IMR-90 (cell line): ENCODE results near the gene PHLDA2. TPM values are rescaled to one million over a fixed set of nuclear protein-coding genes. Genes with fewer than 3 reads are reported as not detected.

Experiments used
- ATAC-seq: fragments of 200-7000 bp; cut with Tn5 transposase; 2 replicates; pipeline ENCODE4 v1.9.1; 2020; ENCODE audit warnings: low read depth, mild to moderate bottlenecking, moderate library complexity
- BruUV-seq: library from RNA; stranded (reverse); fragments of 400-500 nt; replicated peaks from 2 replicates; lab custom pipeline; 2021; lab: Mats Ljungman, UMichigan
- CTCF ChIA-PET: fragments of 300-600 bp; formaldehyde crosslinking; extraction: SDS; loops from one replicate; lab custom pipeline; 2021; ENCODE audit warnings: antibody characterized with exemption; lab: Yijun Ruan, JAX
- POLR2A ChIA-PET: fragments of 300-600 bp; sonication (Branson Sonifier 250); formaldehyde crosslinking; loops from one replicate; lab custom pipeline; 2022; ENCODE audit warnings: antibody characterized with exemption; ENCODE audit not compliant: unreplicated experiment; lab: Charles Lee
- DNase-seq: peaks from one replicate; pipeline ENCODE4 v3.0.0; 2013
- H2AFZ ChIP-seq: replicated peaks from 2 replicates; pipeline ENCODE3; 2013; ENCODE audit warnings: low read length, mild to moderate bottlenecking; ENCODE audit not compliant: poor library complexity
- H2AK5ac ChIP-seq: 2 replicates; pipeline ENCODE4 v1.6.1; 2013; ENCODE audit warnings: low read depth, low read length, inconsistent platforms
- H2AK9ac ChIP-seq: replicated peaks from 2 replicates; pipeline ENCODE3; 2013; ENCODE audit warnings: mild to moderate bottlenecking, low read depth, low read length, moderate library complexity; ENCODE audit not compliant: poor library complexity
- H2BK120ac ChIP-seq: 2 replicates; pipeline ENCODE4 v1.6.1; 2013; ENCODE audit warnings: low read depth, low read length, inconsistent platforms
- H2BK15ac ChIP-seq: 3 replicates; pipeline ENCODE4 v1.6.1; 2013; ENCODE audit warnings: low read depth, low read length, inconsistent platforms
- H2BK20ac ChIP-seq: 2 replicates; pipeline ENCODE4 v1.6.1; 2013; ENCODE audit warnings: low read depth, mild to moderate bottlenecking, inconsistent platforms, low read length, moderate library complexity
- H2BK5ac ChIP-seq: 2 replicates; pipeline ENCODE4 v1.6.1; 2013; ENCODE audit warnings: mild to moderate bottlenecking, low read depth, low read length, inconsistent platforms; ENCODE audit not compliant: poor library complexity, severe bottlenecking
- H3K14ac ChIP-seq: replicated peaks from 2 replicates; pipeline ENCODE4 v1.6.1; 2013; ENCODE audit warnings: low read depth, low read length, inconsistent platforms
- H3K18ac ChIP-seq: 2 replicates; pipeline ENCODE4 v1.6.1; 2013; ENCODE audit warnings: low read depth, low read length, control low read depth
- H3K23ac ChIP-seq: 2 replicates; pipeline ENCODE4 v1.6.1; 2013; ENCODE audit warnings: low read depth, low read length, inconsistent platforms
- H3K27ac ChIP-seq: 2 replicates; pipeline ENCODE4 v1.5.1; 2013; ENCODE audit warnings: mild to moderate bottlenecking, control low read depth, low read length; ENCODE audit not compliant: insufficient read depth
- H3K27me3 ChIP-seq: 2 replicates; pipeline ENCODE4 v1.6.1; 2013; ENCODE audit warnings: low read length; ENCODE audit not compliant: control insufficient read depth, insufficient read depth
- H3K36me3 ChIP-seq: 2 replicates; pipeline ENCODE4 v1.6.1; 2013; ENCODE audit warnings: low read length, mixed read lengths; ENCODE audit not compliant: control insufficient read depth, insufficient read depth
- H3K4ac ChIP-seq: 2 replicates; pipeline ENCODE4 v1.6.1; 2013; ENCODE audit warnings: low read depth, low read length, inconsistent platforms
- H3K4me1 ChIP-seq: 2 replicates; pipeline ENCODE4 v1.6.1; 2013; ENCODE audit warnings: low read length, mixed read lengths; ENCODE audit not compliant: control insufficient read depth, insufficient read depth
- H3K4me2 ChIP-seq: 2 replicates; pipeline ENCODE4 v1.6.1; 2013; ENCODE audit warnings: low read depth, mild to moderate bottlenecking, control low read depth, low read length, moderate library complexity
- H3K4me3 ChIP-seq: 2 replicates; pipeline ENCODE4 v1.5.1; 2013; ENCODE audit warnings: low read depth, mild to moderate bottlenecking, control low read depth, low read length, moderate library complexity; ENCODE audit not compliant: insufficient read depth
- H3K56ac ChIP-seq: 2 replicates; pipeline ENCODE4 v1.6.1; 2013; ENCODE audit warnings: low read length, inconsistent platforms; ENCODE audit not compliant: insufficient read depth; ENCODE audit errors: extremely low read depth
- H3K79me1 ChIP-seq, 2 experiments: 2 replicates each; pipeline ENCODE4 v1.6.1; 2013; ENCODE audit warnings: low read length in 2 of 2, inconsistent platforms in 1 of 2, low read depth in 1 of 2
- H3K9ac ChIP-seq: 2 replicates; pipeline ENCODE4 v1.6.1; 2013; ENCODE audit warnings: low read depth, low read length, control low read depth
- H3K9me1 ChIP-seq: 2 replicates; pipeline ENCODE4 v1.6.1; 2013; ENCODE audit warnings: low read length, inconsistent platforms; ENCODE audit not compliant: insufficient read depth
- H3K9me3 ChIP-seq: 2 replicates; pipeline ENCODE4 v1.6.1; 2013; ENCODE audit warnings: low read length; ENCODE audit not compliant: control insufficient read depth, insufficient read depth
- H4K20me1 ChIP-seq: 2 replicates; pipeline ENCODE4 v1.6.1; 2013; ENCODE audit warnings: low read length, inconsistent platforms; ENCODE audit not compliant: insufficient read depth
- H4K5ac ChIP-seq: 2 replicates; pipeline ENCODE4 v1.6.1; 2013; ENCODE audit warnings: mild to moderate bottlenecking, low read depth, low read length, control low read depth
- H4K8ac ChIP-seq, 2 experiments: 2 replicates each; pipeline ENCODE4 v1.6.1; 2013; ENCODE audit warnings: low read depth in 2 of 2, low read length in 2 of 2, control low read depth in 1 of 2, inconsistent platforms in 1 of 2
- H4K91ac ChIP-seq: 2 replicates; pipeline ENCODE4 v1.6.1; 2013; ENCODE audit warnings: low read depth, low read length, inconsistent platforms; ENCODE audit not compliant: insufficient read depth
- BHLHE40 ChIP-seq: fragments of 150-350 bp; IDR thresholded peaks from 2 replicates; pipeline ENCODE4 v1.6.1; 2016; ENCODE audit warnings: mild to moderate bottlenecking, low read depth, low read length
- CEBPB ChIP-seq: IDR thresholded peaks from 2 replicates; pipeline ENCODE4 v1.6.1; 2012; ENCODE audit warnings: low read depth, low read length, improper control_type of control experiment
- MAZ ChIP-seq: IDR thresholded peaks from 2 replicates; pipeline ENCODE4 v1.6.1; 2012; ENCODE audit warnings: low read depth, mild to moderate bottlenecking, low read length, improper control_type of control experiment, moderate library complexity, borderline replicate concordance
- MXI1 ChIP-seq: IDR thresholded peaks from 2 replicates; pipeline ENCODE4 v1.6.1; 2012; ENCODE audit warnings: low read depth, mild to moderate bottlenecking, low read length, moderate library complexity, borderline replicate concordance
- RCOR1 ChIP-seq: IDR thresholded peaks from 2 replicates; pipeline ENCODE4 v1.6.1; 2012; ENCODE audit warnings: mild to moderate bottlenecking, low read length, improper control_type of control experiment; ENCODE audit not compliant: insufficient replicate concordance
- WGBS, 2 experiments: methylation state at CpG; one replicate each; pipeline versions ENCODE4 v1.1.5 to v1.1.7; 2013; ENCODE audit warnings: missing lambda C conversion rate in 2 of 2; ENCODE audit not compliant: insufficient read length in 1 of 2; ENCODE audit errors: extremely low coverage in 2 of 2; 5-methylcytosine and 5-hydroxymethylcytosine counted together
- dilution Hi-C: fragments of 300-500 bp; cut with HindIII; formaldehyde crosslinking; loops from one replicate; pipeline ENCODE4 v1.14.3; 2018; ENCODE audit warnings: low sequenced_read_pairs; ENCODE audit not compliant: unreplicated experiment
- in situ Hi-C: fragments of 300-500 bp; cut with MboI; formaldehyde crosslinking; loops from 3 replicates; pipeline ENCODE4 v1.14.3; 2019; ENCODE audit warnings: low sequenced_read_pairs, inconsistent platforms, mixed read lengths
- intact Hi-C: fragments of 100-400 bp; cut with micrococcal nuclease; formaldehyde crosslinking; loops from 2 replicates; pipeline ENCODE4 v1.10.0; 2022
- polyA plus RNA-seq, 3 experiments: library from polyadenylated mRNA; depleted of rRNA; stranded (reverse); fragments of >200 nt; gene quantifications; 2 replicates each; pipeline ENCODE4 v1.2.3, GENCODE V29; 2012; ENCODE audit warnings: low replicate concordance in 1 of 3
- total RNA-seq: library from RNA; depleted of rRNA; stranded (reverse); fragments of >200 nt; gene quantifications from 2 replicates; pipeline ENCODE4 v1.2.3, GENCODE V29; 2012
- TF ChIP-seq, protein P1 (sequence below): conservative IDR thresholded peaks from 2 replicates; pipeline ENCODE4 v1.5.1; 2012; ENCODE audit warnings: mild to moderate bottlenecking, low read depth, low read length, improper control_type of control experiment

The PHLDA2 gene
- total and polyA plus RNA-seq, 2 of the 4 experiments (the other 2 are of a cell fraction), result 3.8 to 89.0 TPM

DNA sequence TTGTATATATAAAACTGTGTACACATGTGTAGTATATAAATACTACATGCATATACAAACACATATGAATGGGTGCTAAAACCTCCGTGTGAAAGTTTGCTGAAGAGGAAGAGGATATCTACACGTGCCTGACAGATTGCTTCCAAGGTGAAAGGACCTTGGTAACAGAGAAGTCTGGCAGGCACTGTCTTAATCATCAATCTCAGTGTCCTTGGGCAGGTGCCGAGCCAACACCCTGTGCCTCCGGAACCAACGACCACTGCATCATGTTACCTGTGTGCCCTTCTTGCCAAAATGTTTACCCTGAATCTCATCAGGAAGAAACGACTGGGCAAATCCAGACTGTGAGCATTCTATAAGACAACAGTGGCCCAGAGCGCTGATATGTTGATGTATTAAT lies 47.9 kb upstream of the PHLDA2 start (continued):
- no peak for TF ChIP-seq CEBPB
- TF ChIP-seq MAZ, result no peak
- TF ChIP-seq BHLHE40, result no peak

DNA sequence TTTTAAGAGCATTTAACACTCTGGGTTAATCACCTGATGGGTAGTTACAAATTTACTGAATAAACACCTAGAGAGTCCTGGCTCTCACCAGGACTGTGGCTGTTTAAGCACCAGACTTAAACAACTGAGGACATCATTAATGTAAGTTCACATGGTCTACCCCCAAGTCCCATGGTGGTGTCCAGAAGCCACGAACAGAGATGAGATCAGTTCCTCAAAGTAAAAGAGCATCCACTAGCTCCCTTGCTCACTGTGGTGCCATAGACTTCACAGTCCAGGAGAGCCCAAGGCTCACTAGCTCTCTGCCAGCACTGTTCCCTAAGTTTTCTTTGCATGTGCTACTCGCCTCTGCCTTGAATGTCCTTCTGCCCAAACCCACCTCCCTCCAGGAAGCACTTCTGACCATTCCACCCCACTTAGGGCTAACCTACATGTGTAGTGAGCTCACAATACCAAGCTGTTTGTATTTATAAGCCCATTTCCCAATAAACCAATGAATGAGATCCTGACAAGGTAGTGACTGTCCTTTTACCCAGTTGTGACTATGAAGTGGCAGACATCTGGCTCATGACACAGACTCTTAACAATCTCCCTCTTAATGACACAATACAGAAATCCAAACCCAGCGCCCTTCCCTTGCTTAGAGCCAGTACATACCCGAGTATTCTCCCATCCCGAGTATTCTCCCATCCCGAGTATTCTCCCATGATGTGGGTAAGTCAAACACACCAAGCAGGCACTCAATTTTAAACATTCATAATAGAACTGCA lies 47.3 kb upstream of the PHLDA2 start:
- peaks cover 41% of the 10 kb centered on the region for H3K36me3 ChIP-seq
- DNase-seq, result no peak
- dilution Hi-C loops, result no loop called here

More for the DNA sequence above, 47.3 kb upstream of the PHLDA2 start:
- no peak overlapping the region for H2BK15ac ChIP-seq
- no peak overlapping the region for H3K56ac ChIP-seq
- ChIA-PET POLR2A (no interaction called here), CTCF (interaction anchor here (1.2 kb wide), 1 partner anchor 39 kb away, joined by 4 read pairs; no protein-coding TSS in a partner anchor)
- no peak overlapping the region for H2AK9ac ChIP-seq
- H2BK5ac ChIP-seq, result no peak overlapping the region
- no peak overlapping the region for H3K4me3 ChIP-seq
- no peak overlapping the region for H2AFZ ChIP-seq
- TF ChIP-seq MXI1, result no peak
- TF ChIP-seq, protein P1, sequence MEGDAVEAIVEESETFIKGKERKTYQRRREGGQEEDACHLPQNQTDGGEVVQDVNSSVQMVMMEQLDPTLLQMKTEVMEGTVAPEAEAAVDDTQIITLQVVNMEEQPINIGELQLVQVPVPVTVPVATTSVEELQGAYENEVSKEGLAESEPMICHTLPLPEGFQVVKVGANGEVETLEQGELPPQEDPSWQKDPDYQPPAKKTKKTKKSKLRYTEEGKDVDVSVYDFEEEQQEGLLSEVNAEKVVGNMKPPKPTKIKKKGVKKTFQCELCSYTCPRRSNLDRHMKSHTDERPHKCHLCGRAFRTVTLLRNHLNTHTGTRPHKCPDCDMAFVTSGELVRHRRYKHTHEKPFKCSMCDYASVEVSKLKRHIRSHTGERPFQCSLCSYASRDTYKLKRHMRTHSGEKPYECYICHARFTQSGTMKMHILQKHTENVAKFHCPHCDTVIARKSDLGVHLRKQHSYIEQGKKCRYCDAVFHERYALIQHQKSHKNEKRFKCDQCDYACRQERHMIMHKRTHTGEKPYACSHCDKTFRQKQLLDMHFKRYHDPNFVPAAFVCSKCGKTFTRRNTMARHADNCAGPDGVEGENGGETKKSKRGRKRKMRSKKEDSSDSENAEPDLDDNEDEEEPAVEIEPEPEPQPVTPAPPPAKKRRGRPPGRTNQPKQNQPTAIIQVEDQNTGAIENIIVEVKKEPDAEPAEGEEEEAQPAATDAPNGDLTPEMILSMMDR, result no peak
- TF ChIP-seq RCOR1, result no peak
- no peak overlapping the region for H3K9ac ChIP-seq
- no peak overlapping the region for H2AK5ac ChIP-seq
- no peak overlapping the region for H3K27ac ChIP-seq
- no peak overlapping the region for H3K14ac ChIP-seq
- intact Hi-C loops (no loop called here), in situ Hi-C loops (no loop called here)
- H2BK120ac ChIP-seq, result no peak overlapping the region
- H3K27me3 ChIP-seq, result no peaks in the 10 kb centered on the region
- BruUV-seq, result no TSS peak
- no CpG with 5 or more reads among the region's 6 CpGs for WGBS, 2 experiments
- H3K4ac ChIP-seq, result no peak overlapping the region
- H2BK20ac ChIP-seq, result no peak overlapping the region
- no peak overlapping the region for H4K8ac ChIP-seq
- H3K18ac ChIP-seq, result no peak overlapping the region
- H3K4me1 ChIP-seq, result no peaks in the 10 kb centered on the region
- no peaks in the 10 kb centered on the region for H3K9me3 ChIP-seq
- no peak overlapping the region for H3K4me2 ChIP-seq
- H3K9me1 ChIP-seq, result no peaks in the 10 kb centered on the region
- peaks cover 44 to 74% of the 10 kb centered on the region in 2 experiments for H3K79me1 ChIP-seq
- H4K20me1 ChIP-seq, result peaks cover 43% of the 10 kb centered on the region
- no peak overlapping the region for H4K5ac ChIP-seq
- no peak overlapping the region for H3K23ac ChIP-seq
- no peak for ATAC-seq
- no peak overlapping the region for H4K91ac ChIP-seq
